Panc1 (cell line): ENCODE results near the gene TMEM217.

Experiments
- POLR2AphosphoS5 ChIP-seq: IDR thresholded peaks from 2 replicates; pipeline ENCODE4 v1.6.1; 2012; ENCODE audit warnings: mild to moderate bottlenecking, low read depth, low read length, moderate library complexity
- TF ChIP-seq, protein P1 (sequence below): fragments of 450-650 bp; IDR thresholded peaks from 2 replicates; pipeline ENCODE4 v1.5.1; 2017; ENCODE audit warnings: mild to moderate bottlenecking

GRCh38 chr6:37289931-37290330 is 32.0 kb upstream of the TMEM217 start:
- TF ChIP-seq, protein P1, sequence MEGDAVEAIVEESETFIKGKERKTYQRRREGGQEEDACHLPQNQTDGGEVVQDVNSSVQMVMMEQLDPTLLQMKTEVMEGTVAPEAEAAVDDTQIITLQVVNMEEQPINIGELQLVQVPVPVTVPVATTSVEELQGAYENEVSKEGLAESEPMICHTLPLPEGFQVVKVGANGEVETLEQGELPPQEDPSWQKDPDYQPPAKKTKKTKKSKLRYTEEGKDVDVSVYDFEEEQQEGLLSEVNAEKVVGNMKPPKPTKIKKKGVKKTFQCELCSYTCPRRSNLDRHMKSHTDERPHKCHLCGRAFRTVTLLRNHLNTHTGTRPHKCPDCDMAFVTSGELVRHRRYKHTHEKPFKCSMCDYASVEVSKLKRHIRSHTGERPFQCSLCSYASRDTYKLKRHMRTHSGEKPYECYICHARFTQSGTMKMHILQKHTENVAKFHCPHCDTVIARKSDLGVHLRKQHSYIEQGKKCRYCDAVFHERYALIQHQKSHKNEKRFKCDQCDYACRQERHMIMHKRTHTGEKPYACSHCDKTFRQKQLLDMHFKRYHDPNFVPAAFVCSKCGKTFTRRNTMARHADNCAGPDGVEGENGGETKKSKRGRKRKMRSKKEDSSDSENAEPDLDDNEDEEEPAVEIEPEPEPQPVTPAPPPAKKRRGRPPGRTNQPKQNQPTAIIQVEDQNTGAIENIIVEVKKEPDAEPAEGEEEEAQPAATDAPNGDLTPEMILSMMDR, result no peak
- TF ChIP-seq POLR2AphosphoS5, result no peak
